ENCODE results near the gene GAS6. TPM values are rescaled to one million over a fixed set of nuclear protein-coding genes. Genes with fewer than 3 reads are reported as not detected.

Gene GAS6
- total RNA-seq, 6 experiments from 2014 or later, result 669 to 813 (median 715) TPM

- no peaks in the 10 kb centered on the region for H3K9me3 Mint-ChIP-seq
- no peak overlapping the region for H3K4me3 Mint-ChIP-seq
- no peaks in the 10 kb centered on the region for H3K36me3 Mint-ChIP-seq (ENCODE audit: low read depth)
- H3K4me1 Mint-ChIP-seq (ENCODE audit: low read depth), result peaks cover 33% of the 10 kb centered on the region
- no peak for TF ChIP-seq CTCF (IDR thresholded peaks at IDR 0.05)
- no peak overlapping the region for H3K27ac Mint-ChIP-seq
- H3K27me3 Mint-ChIP-seq (ENCODE audit: insufficient read depth), result peaks cover 4% of the 10 kb centered on the region; the same call in 1 of the 2 replicates
- DNase-seq, result no peak
Measured at GRCh38 chr13:113883314-113883811, 19.5 kb upstream of the GAS6 start.

DNA sequence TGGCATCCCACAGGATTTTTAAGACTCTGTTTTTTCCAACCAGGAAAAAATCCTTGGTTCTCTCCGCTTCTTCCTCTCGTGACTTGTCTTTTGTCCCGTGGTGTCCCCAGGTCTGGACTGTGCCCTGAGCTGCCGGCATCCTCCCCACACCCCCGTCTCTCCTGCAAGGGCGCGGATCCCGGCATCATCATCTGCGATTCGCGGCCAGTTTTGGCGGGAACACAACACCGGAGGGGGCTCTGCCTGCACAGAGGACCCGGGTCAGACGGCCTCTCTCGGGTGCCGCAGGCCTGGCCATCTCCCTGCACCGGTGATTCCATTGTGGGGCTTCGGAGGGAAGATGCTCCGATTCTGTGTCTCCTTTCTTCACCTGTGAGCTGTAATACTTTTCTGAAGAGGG, 18.8 kb upstream of the GAS6 start:
- Mint-ChIP-seq H3K27ac (no peak overlapping the region), H3K27me3 (ENCODE audit: insufficient read depth) (peaks cover 4% of the 10 kb centered on the region; the same call in 1 of the 2 replicates), H3K4me3 (no peak overlapping the region), H3K9me3 (no peaks in the 10 kb centered on the region), H3K4me1 (ENCODE audit: low read depth) (peaks cover 29% of the 10 kb centered on the region), H3K36me3 (ENCODE audit: low read depth) (no peaks in the 10 kb centered on the region)
- DNase-seq, result no peak
- TF ChIP-seq CTCF (IDR thresholded peaks at IDR 0.05), result no peak

- H3K4me3 Mint-ChIP-seq, result no peak overlapping the region
Measured at GRCh38 chr13:113882267-113882630, 18.4 kb upstream of the GAS6 start.

DNA sequence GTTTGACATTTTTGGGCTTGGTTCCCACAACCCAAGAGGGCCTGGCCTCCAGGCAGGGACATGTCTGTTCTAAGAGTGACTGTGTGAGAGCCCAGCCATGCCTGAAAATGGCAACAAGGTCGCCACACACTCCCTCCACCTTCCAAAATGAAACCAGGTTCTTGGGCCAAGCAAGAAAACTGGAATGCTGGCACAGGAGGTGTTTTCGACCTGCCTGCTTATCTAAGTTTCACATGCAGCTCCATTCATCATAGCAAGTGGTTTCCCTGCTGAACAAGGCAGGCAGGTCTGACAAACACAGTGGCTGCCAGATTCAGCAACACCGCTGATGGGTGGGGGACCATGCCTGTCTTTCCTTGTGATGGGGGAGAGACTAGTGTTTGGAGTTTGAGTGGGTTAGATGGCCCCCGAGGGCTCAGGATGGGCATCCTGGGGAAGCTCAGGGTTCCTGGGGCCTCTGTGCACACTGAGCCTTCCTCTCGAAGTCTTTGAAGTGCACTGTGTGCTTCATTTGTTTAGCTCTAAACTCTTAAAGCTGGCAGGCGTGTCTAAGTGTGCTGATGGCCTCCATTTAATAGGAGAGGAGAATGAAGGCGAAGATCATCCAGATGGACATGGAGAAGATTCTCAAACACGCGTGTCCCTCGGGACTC, 17.9 kb upstream of the GAS6 start:
- Mint-ChIP-seq H3K27ac (no peak overlapping the region), H3K4me1 (ENCODE audit: low read depth) (peaks cover 25% of the 10 kb centered on the region), H3K9me3 (no peaks in the 10 kb centered on the region), H3K36me3 (ENCODE audit: low read depth) (no peaks in the 10 kb centered on the region), H3K4me3 (no peak overlapping the region), H3K27me3 (ENCODE audit: insufficient read depth) (peaks cover 4% of the 10 kb centered on the region; the same call in 1 of the 2 replicates)
- DNase-seq, result no peak
- no peak for TF ChIP-seq CTCF (IDR thresholded peaks at IDR 0.05)

More at GRCh38 chr13:113882267-113882630, 18.4 kb upstream of the GAS6 start:
- Mint-ChIP-seq H3K36me3 (ENCODE audit: low read depth) (no peaks in the 10 kb centered on the region), H3K27me3 (ENCODE audit: insufficient read depth) (peaks cover 4% of the 10 kb centered on the region; the same call in 1 of the 2 replicates), H3K27ac (no peak overlapping the region), H3K4me1 (ENCODE audit: low read depth) (peaks cover 25% of the 10 kb centered on the region), H3K9me3 (no peaks in the 10 kb centered on the region)
- no peak for DNase-seq
- no peak for TF ChIP-seq CTCF (IDR thresholded peaks at IDR 0.05)

GRCh38 chr13:113880651-113881611, 17.1 kb upstream of the GAS6 start:
- DNase-seq, result no peak
- no peak overlapping the region for H3K27ac Mint-ChIP-seq
- no peak overlapping the region for H3K4me3 Mint-ChIP-seq
- peaks cover 25% of the 10 kb centered on the region for H3K4me1 Mint-ChIP-seq (ENCODE audit: low read depth)
- TF ChIP-seq CTCF (IDR thresholded peaks at IDR 0.05), result no peak
- H3K9me3 Mint-ChIP-seq, result peaks cover 1% of the 10 kb centered on the region; the same call in 1 of the 2 replicates
- H3K36me3 Mint-ChIP-seq (ENCODE audit: low read depth), result peaks cover 2% of the 10 kb centered on the region; the same call in 1 of the 2 replicates
- peaks cover 1% of the 10 kb centered on the region; the same call in 1 of the 2 replicates for H3K27me3 Mint-ChIP-seq (ENCODE audit: insufficient read depth)
